LoVo (cell line): Measurements from ENCODE around the gene LIPT1.
A peak's percentile ranks its signal among the peaks of the same experiment; 100 is the strongest.
"Not testable (repeated sequence)": the region's sequence is repeated elsewhere in the genome, so short reads cannot be mapped to it uniquely, and the experiment has no call there.

Source experiments
- DNase-seq: peaks from one replicate; pipeline ENCODE4 v3.0.0-alpha.2; 2016; ENCODE audit warnings: low spot score

LIPT1 gene

DNA sequence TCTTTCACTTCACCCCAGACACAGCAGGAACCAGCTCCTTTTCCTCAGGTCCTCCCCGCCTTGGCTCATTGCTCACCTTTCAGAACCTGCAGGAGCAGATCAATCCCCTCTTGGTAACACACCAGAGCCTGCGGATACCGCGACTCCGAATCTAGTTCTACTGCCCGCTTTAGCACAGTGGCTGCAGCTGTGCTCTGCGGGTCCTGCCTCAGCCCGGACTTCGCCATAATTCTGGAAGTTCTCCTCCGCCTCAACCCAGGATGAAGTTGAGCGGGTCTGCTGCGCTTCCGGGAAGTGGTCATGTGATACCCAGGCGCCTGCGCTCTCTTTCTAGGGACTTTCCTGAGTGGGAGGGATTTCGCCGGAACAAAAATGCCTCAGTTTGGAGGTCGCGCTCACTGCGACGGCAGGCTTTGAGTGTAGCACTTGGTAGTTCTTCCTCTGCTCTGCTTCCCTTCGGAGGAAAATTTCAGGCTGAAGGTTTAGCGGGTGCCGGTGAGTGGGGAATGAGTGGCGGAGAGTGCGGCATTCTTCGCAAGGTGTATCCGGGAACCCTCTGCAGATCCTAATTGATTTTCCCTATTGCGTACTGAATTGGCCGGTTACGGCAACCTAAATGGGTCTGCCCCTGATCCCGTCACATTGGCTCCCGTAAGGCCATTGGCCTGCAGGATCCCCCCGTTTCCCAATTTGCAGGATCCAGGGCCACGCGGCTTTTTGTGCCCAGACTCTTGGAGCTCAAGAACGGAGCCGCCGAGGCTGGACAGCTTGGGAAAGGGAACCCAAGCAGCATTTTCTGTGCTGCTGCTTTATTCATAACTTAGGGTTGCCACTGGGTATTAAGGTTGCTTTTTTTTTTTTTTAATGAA, 26.2 kb downstream of the LIPT1 start, which contains the start of the genes MITD1 and MRPL30:
Gene MITD1, minus strand, starts transcription at position 304 of the 869 bp plus-strand sequence. Its CDS starts 77 bp downstream, at position 227.
Gene MRPL30, plus strand, starts transcription at position 430 of the 869 bp plus-strand sequence. CDS start 5,020 bp downstream, outside the sequence.
- DNase-seq: peak; percentile 95

DNA sequence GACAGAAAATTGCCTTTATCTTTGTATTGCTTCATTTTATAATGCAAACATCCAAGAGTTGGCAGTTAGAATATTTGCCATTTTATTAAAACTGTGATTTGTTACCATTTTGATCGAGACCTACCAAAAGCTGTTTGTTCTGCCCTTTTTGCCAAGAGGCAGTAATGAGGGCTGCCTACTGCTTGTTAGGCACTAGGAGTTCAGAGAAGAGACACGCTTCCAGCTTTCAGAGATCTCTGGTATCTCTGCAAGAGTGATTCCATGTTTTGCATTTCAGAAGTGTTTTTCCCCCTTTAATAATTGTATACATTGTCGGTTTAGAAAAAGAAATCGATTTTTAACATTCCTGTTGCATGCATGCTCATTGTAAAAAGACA, 26.8 kb downstream of the LIPT1 start:
- no peak for DNase-seq

DNA sequence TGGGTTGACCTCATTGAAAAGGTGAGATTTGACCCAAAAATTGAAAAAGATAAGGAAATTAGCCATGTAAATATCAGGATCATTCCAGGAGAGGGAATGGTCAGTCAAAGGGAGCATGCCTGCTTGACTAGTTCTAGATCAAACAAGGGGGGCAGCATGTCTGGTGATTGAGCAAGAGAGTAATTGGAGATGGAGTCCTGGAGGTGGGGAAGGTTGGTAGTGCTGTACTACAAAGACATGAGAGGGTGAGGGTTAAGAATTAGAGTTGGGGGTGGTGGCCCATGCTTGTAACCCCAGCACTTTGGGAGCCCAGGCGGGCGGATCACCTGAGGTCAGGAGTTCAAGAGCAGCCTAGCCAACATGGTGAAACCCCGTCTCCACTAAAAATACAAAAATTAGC, 28.3 kb downstream of the LIPT1 start:
- DNase-seq: no peak

DNA sequence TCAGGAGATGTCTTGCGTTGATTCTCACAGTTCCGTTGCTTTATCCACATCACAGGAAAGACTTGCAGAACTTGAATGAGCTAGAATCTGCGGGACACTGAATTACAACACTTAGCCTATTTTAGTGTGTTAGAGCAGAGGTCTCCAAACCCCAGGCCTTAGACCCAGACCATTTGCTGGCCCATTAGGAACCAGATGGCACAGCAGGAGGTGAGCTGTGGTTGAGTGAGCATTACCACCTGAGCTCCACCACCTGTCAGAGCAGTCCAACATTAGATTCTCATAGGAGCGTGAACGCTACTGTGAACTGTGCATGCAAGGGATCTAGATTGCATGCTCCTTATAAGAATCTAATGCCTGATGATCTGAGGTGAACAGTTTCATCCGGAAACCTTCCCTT, 30.0 kb downstream of the LIPT1 start:
- DNase-seq: no peak

DNA sequence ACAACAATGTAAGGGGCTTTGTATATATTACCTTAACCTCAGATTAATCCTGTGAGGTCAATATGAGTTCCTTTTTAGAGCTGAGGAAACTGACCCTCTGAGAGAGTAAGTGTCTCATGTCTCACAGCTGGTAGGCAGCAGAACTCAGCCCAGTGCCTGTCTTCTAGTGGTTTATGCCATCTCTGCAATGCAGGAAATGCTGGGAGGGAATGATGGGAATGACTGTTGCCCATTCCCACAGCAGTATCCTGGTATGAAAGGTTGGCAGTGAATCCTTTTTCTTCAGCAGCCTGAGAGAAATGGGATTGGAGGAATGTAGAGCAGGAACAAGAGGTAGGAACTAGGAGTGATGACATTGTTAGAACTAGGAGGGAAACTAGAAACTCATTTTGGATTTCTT, 32.2 kb downstream of the LIPT1 start:
- no peak for DNase-seq

DNA sequence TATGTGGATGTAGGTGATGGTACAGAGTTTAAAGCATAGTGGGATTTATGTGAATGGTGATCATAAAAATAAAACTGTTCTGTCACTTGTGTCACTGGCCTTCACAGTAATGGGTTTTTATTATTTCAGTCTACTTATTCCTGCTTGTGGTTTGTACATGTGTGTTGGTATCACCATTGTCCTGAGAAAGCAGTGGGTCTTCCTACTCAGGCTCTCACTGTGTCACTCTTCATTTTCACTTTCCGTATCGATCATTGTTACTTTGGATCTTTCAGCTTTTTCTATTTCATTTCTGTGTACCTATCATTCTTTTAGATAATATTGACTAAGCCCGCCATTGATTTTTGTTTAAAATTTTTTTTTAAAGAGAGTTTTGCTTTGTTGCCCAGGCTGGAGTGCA, 33.6 kb downstream of the LIPT1 start:
- DNase-seq: no peak

DNA sequence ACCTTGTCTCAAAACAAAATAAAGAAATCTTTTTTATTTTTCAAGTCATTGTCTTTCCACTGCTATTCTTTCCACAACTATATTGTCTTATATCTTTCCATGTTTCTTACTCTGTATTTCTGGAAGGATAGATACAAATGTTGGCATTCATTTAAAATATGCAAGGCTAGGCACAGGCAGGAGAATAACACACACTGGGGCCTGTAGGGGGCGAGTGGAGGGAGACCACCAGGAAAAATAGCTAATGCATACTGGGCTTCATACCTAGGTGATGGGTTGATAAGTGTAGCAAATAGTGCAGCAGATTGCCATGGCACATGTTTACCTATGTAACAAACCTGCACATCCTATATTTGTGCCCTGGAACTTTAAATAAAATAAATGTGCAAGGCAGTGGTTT, 35.8 kb downstream of the LIPT1 start:
- no peak for DNase-seq

DNA sequence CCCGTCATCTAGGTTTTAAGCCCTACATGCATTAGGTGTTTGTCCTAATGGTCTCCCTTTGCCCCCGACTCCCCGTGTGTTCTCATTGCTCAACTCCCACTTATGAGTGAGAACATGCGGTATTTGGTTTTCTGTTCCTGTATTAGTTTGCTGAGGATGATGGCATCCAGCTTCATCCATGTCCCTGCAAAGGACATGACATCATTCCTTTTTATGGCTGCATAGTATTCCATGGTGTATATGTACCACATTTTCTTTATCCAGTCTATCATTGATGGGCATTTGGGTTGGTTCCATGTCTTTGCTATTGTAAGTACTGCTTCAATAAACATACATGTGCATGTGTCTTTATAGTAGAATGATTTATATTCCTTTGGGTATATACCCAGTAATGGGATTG, 37.6 kb downstream of the LIPT1 start:
- not testable (repeated sequence) for DNase-seq

DNA sequence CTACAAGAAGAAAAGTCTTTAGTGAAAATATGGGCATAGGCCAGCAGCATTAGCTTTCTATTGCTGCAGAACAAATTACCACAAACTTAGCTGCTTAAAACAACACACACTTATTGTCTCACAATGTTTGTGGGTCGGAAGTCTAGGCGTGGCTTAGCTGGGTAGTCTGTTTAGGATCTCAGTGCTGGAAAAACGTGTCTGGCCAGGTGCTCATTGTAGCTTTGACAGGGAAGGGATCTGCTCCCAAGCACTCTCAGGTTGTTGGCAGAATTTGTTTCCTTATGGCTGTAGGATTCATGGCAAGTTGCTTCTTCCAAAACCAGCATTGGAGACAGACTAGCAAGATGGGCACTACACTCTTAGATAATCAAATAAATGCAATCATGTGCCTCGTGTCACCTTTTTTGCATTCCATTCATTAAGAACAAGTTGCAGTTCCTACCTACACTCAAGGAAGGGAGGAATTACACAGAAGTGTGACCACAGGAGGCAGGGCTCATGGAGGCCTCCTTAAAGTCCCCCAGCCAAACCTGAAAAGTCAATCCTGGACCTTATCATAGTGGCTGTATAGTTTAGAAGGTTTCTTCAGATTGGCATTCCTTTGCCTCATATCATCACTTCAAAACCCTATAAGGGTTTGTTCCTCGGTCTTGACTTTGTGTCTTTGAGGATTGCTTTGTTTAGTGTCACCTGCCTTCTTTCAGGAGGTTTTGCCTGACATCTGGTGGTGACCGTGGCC, 43.5 kb downstream of the LIPT1 start:
- DNase-seq: no peak

DNA sequence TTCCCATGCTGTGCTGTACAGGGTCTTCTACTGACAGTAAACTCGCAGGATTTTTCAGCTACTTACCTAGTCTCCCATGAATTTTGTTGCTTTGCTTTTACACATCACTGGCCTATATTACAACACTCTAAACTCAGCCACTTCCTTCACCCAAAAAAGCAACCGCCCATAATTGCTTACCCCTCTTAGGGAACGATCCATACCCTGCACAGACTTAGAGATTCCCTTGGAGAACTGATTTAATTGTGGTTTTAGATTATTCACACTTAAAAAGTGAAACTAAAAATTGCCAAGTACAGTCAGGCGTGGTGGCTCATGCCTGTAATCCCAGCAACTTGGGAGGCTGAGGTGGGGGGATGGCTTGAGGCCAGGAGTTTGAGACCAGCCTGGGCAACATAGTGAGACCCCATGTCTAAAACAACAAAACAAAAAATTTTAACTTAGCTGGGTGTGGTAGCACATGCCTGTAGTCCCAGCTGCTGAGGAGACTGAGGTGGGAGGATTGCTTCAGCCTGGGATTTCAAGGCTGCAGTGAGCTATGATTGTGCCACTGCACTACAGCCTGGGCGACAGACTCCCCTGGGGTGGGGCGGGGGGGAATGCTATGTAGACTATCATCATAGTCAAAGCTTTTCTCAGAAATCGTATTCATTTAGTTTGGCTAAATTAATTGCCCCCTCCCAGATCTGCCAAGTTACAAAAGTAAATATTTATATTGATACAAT, 45.5 kb downstream of the LIPT1 start:
- no peak for DNase-seq

DNA sequence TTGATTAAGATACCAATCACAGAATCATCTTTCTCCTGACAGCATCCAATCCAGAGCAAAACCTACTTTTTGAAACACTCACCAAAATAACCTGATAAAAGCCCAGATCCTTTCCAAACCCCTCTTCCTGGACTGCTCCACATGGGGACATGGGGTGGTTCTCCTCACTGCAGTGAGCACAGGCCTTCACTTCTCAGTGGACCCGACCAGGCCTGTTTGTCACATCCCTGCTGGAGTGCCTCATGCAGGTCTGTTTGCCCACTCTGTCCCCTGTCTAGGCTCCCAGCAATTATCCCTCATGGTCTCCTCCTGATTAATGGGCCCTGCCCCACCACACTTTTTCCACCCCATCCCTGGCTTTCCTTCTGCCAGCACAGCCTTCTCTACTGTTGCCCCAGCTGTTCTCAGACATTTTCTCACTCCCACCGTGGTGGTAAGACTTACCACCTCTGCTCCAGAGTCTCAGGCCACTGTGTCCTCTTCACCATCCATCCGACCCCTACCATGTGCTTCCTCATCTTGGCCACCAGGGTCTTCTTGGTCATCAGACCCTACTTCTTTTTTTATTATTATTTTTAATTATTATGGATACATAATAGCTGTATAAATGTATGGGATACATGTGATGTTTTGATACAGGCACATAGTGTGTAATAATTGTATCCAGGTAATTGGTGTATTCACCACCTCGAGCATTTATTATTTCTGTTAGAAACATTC, 47.4 kb downstream of the LIPT1 start:
- no peak for DNase-seq

DNA sequence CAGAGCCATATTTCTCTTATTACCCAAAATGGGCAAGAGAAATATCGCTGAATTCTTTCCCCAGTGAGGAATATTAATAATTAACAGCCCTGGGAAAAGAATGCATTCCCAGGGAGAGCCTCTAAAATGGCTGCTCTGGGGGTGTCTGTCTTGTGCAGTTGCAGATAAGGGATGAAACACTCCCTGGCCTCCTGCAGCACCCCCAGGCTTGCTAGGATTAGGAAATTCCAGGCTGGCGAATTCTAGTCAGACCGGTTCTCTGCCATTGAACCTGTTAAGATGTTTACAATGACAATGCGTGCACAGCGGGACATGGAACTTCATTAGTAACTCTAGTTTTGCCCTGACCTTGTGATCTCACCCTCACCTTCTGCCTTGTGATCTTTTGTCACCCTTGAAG, 50.7 kb downstream of the LIPT1 start:
- no peak for DNase-seq
